Measurements from ENCODE around the gene GUCA2B.

GUCA2B gene

GRCh38 chr1:42118125-42118524 is 35.1 kb upstream of the GUCA2B start:
- WGBS (ENCODE audit: extremely low coverage, insufficient coverage, low lambda C conversion rate): no CpG with 5 or more reads among the region's 1 CpG
- no peaks in the 10 kb centered on the region for H3K79me2 ChIP-seq (ENCODE audit: control insufficient read depth, insufficient read depth, low read length)
- no peak for DNase-seq
- no peaks in the 10 kb centered on the region for H3K27me3 ChIP-seq (ENCODE audit: insufficient read depth, low read length, poor library complexity)
- no peak overlapping the region for H3K9ac ChIP-seq (ENCODE audit: low read length)
- no peak overlapping the region for H2BK5ac ChIP-seq (ENCODE audit: low read length)
- no peak overlapping the region for H3K27ac ChIP-seq (ENCODE audit: low read depth, low read length)
- H4K8ac ChIP-seq (ENCODE audit: low read depth, low read length): no peak overlapping the region
- no peak overlapping the region for H2BK120ac ChIP-seq (ENCODE audit: low read depth, low read length)
- H4K5ac ChIP-seq (ENCODE audit: low read length): no peak overlapping the region
- no peak overlapping the region for H2AK5ac ChIP-seq (ENCODE audit: low read length)
- H3K18ac ChIP-seq (ENCODE audit: low read length): no peak overlapping the region
- H3K23ac ChIP-seq (ENCODE audit: low read length): no peak overlapping the region
- no peaks in the 10 kb centered on the region for H3K4me1 ChIP-seq (ENCODE audit: control insufficient read depth, low read depth, low read length)
- H3K4ac ChIP-seq (ENCODE audit: low read depth, low read length): no peak overlapping the region
- H3K4me3 ChIP-seq (ENCODE audit: low read length): no peak overlapping the region
- no peak overlapping the region for H3K56ac ChIP-seq (ENCODE audit: low read length)
- no peak overlapping the region for H3K4me2 ChIP-seq (ENCODE audit: low read length)
- H2BK15ac ChIP-seq (replicated peaks; ENCODE audit: low read depth): no peak overlapping the region
- H3K79me1 ChIP-seq (ENCODE audit: low read length): no peaks in the 10 kb centered on the region
- no peaks in the 10 kb centered on the region for H3K36me3 ChIP-seq (ENCODE audit: control insufficient read depth, insufficient read depth, low read length)

GRCh38 chr1:42122408-42122807 is 30.8 kb upstream of the GUCA2B start:
- Histone ChIP-seq H3K4me2 (ENCODE audit: low read length) (no peak overlapping the region), H3K56ac (ENCODE audit: low read length) (no peak overlapping the region), H4K5ac (ENCODE audit: low read length) (no peak overlapping the region), H3K23ac (ENCODE audit: low read length) (no peak overlapping the region), H2BK5ac (ENCODE audit: low read length) (no peak overlapping the region), H2AK5ac (ENCODE audit: low read length) (no peak overlapping the region), H3K79me1 (ENCODE audit: low read length) (no peaks in the 10 kb centered on the region), H3K4ac (ENCODE audit: low read depth, low read length) (no peak overlapping the region), H3K27me3 (ENCODE audit: insufficient read depth, low read length, poor library complexity) (no peaks in the 10 kb centered on the region), H3K27ac (ENCODE audit: low read depth, low read length) (no peak overlapping the region), H4K8ac (ENCODE audit: low read depth, low read length) (no peak overlapping the region), H3K79me2 (ENCODE audit: control insufficient read depth, insufficient read depth, low read length) (no peaks in the 10 kb centered on the region), H3K18ac (ENCODE audit: low read length) (no peak overlapping the region), H2BK15ac (replicated peaks; ENCODE audit: low read depth) (no peak overlapping the region), H3K4me3 (ENCODE audit: low read length) (no peak overlapping the region), H3K36me3 (ENCODE audit: control insufficient read depth, insufficient read depth, low read length) (no peaks in the 10 kb centered on the region), H3K4me1 (ENCODE audit: control insufficient read depth, low read depth, low read length) (no peaks in the 10 kb centered on the region), H3K9ac (ENCODE audit: low read length) (no peak overlapping the region), H2BK120ac (ENCODE audit: low read depth, low read length) (no peak overlapping the region)
- DNase-seq: no peak
- no CpG with 5 or more reads among the region's 3 CpGs for WGBS (ENCODE audit: extremely low coverage, insufficient coverage, low lambda C conversion rate)

- no peak overlapping the region for H2BK15ac ChIP-seq (replicated peaks; ENCODE audit: low read depth)
- H3K18ac ChIP-seq (ENCODE audit: low read length): no peak overlapping the region
- DNase-seq: no peak
- no peak overlapping the region for H3K4me2 ChIP-seq (ENCODE audit: low read length)
- no peak overlapping the region for H2BK120ac ChIP-seq (ENCODE audit: low read depth, low read length)
- H4K8ac ChIP-seq (ENCODE audit: low read depth, low read length): no peak overlapping the region
- H3K9ac ChIP-seq (ENCODE audit: low read length): no peak overlapping the region
- no peak overlapping the region for H4K5ac ChIP-seq (ENCODE audit: low read length)
- H3K23ac ChIP-seq (ENCODE audit: low read length): no peak overlapping the region
- no peak overlapping the region for H3K4me3 ChIP-seq (ENCODE audit: low read length)
- H2AK5ac ChIP-seq (ENCODE audit: low read length): no peak overlapping the region
- no peaks in the 10 kb centered on the region for H3K79me2 ChIP-seq (ENCODE audit: control insufficient read depth, insufficient read depth, low read length)
- no peak overlapping the region for H3K4ac ChIP-seq (ENCODE audit: low read depth, low read length)
- H3K27me3 ChIP-seq (ENCODE audit: insufficient read depth, low read length, poor library complexity): no peaks in the 10 kb centered on the region
- 100% methylated on average over 1 of the region's 1 CpG for WGBS (ENCODE audit: extremely low coverage, insufficient coverage, low lambda C conversion rate)
- no peak overlapping the region for H2BK5ac ChIP-seq (ENCODE audit: low read length)
- H3K27ac ChIP-seq (ENCODE audit: low read depth, low read length): no peak overlapping the region
- H3K4me1 ChIP-seq (ENCODE audit: control insufficient read depth, low read depth, low read length): no peaks in the 10 kb centered on the region
- H3K36me3 ChIP-seq (ENCODE audit: control insufficient read depth, insufficient read depth, low read length): no peaks in the 10 kb centered on the region
- no peak overlapping the region for H3K56ac ChIP-seq (ENCODE audit: low read length)
- H3K79me1 ChIP-seq (ENCODE audit: low read length): no peaks in the 10 kb centered on the region
Measured at GRCh38 chr1:42125552-42125951, 27.7 kb upstream of the GUCA2B start.

- H3K79me2 ChIP-seq (ENCODE audit: control insufficient read depth, insufficient read depth, low read length): no peaks in the 10 kb centered on the region
- H2BK5ac ChIP-seq (ENCODE audit: low read length): no peak overlapping the region
- H3K4ac ChIP-seq (ENCODE audit: low read depth, low read length): no peak overlapping the region
- H4K8ac ChIP-seq (ENCODE audit: low read depth, low read length): no peak overlapping the region
- H3K23ac ChIP-seq (ENCODE audit: low read length): no peak overlapping the region
- H3K4me2 ChIP-seq (ENCODE audit: low read length): no peak overlapping the region
- H3K79me1 ChIP-seq (ENCODE audit: low read length): no peaks in the 10 kb centered on the region
- H3K27ac ChIP-seq (ENCODE audit: low read depth, low read length): no peak overlapping the region
- H3K4me3 ChIP-seq (ENCODE audit: low read length): no peak overlapping the region
- H4K5ac ChIP-seq (ENCODE audit: low read length): no peak overlapping the region
- H2BK120ac ChIP-seq (ENCODE audit: low read depth, low read length): no peak overlapping the region
- no peak overlapping the region for H3K56ac ChIP-seq (ENCODE audit: low read length)
- H3K9ac ChIP-seq (ENCODE audit: low read length): no peak overlapping the region
- no CpG with 5 or more reads among the region's 6 CpGs for WGBS (ENCODE audit: extremely low coverage, insufficient coverage, low lambda C conversion rate)
- no peaks in the 10 kb centered on the region for H3K27me3 ChIP-seq (ENCODE audit: insufficient read depth, low read length, poor library complexity)
- H2BK15ac ChIP-seq (replicated peaks; ENCODE audit: low read depth): no peak overlapping the region
- H2AK5ac ChIP-seq (ENCODE audit: low read length): no peak overlapping the region
- H3K18ac ChIP-seq (ENCODE audit: low read length): no peak overlapping the region
- no peaks in the 10 kb centered on the region for H3K4me1 ChIP-seq (ENCODE audit: control insufficient read depth, low read depth, low read length)
- DNase-seq: no peak
- no peaks in the 10 kb centered on the region for H3K36me3 ChIP-seq (ENCODE audit: control insufficient read depth, insufficient read depth, low read length)
Measured at GRCh38 chr1:42127767-42128166, 25.4 kb upstream of the GUCA2B start.

GRCh38 chr1:42128499-42128898 is 24.7 kb upstream of the GUCA2B start:
- H3K79me2 ChIP-seq (ENCODE audit: control insufficient read depth, insufficient read depth, low read length): no peaks in the 10 kb centered on the region
- H3K27me3 ChIP-seq (ENCODE audit: insufficient read depth, low read length, poor library complexity): no peaks in the 10 kb centered on the region
- no peaks in the 10 kb centered on the region for H3K79me1 ChIP-seq (ENCODE audit: low read length)
- H3K18ac ChIP-seq (ENCODE audit: low read length): no peak overlapping the region
- H3K9ac ChIP-seq (ENCODE audit: low read length): no peak overlapping the region
- H3K4me1 ChIP-seq (ENCODE audit: control insufficient read depth, low read depth, low read length): no peaks in the 10 kb centered on the region
- no peak overlapping the region for H3K27ac ChIP-seq (ENCODE audit: low read depth, low read length)
- no CpG with 5 or more reads among the region's 2 CpGs for WGBS (ENCODE audit: extremely low coverage, insufficient coverage, low lambda C conversion rate)
- no peak overlapping the region for H4K5ac ChIP-seq (ENCODE audit: low read length)
- H3K4ac ChIP-seq (ENCODE audit: low read depth, low read length): no peak overlapping the region
- H2AK5ac ChIP-seq (ENCODE audit: low read length): no peak overlapping the region
- no peaks in the 10 kb centered on the region for H3K36me3 ChIP-seq (ENCODE audit: control insufficient read depth, insufficient read depth, low read length)
- H3K23ac ChIP-seq (ENCODE audit: low read length): no peak overlapping the region
- H2BK15ac ChIP-seq (replicated peaks; ENCODE audit: low read depth): no peak overlapping the region
- H3K4me3 ChIP-seq (ENCODE audit: low read length): no peak overlapping the region
- DNase-seq: no peak
- H3K4me2 ChIP-seq (ENCODE audit: low read length): no peak overlapping the region
- H2BK120ac ChIP-seq (ENCODE audit: low read depth, low read length): no peak overlapping the region
- no peak overlapping the region for H4K8ac ChIP-seq (ENCODE audit: low read depth, low read length)
- no peak overlapping the region for H2BK5ac ChIP-seq (ENCODE audit: low read length)
- H3K56ac ChIP-seq (ENCODE audit: low read length): no peak overlapping the region

GRCh38 chr1:42128964-42129363 is 24.2 kb upstream of the GUCA2B start:
- no peak overlapping the region for H3K4me3 ChIP-seq (ENCODE audit: low read length)
- no peak overlapping the region for H3K9ac ChIP-seq (ENCODE audit: low read length)
- no peak overlapping the region for H3K4ac ChIP-seq (ENCODE audit: low read depth, low read length)
- no peaks in the 10 kb centered on the region for H3K4me1 ChIP-seq (ENCODE audit: control insufficient read depth, low read depth, low read length)
- H3K23ac ChIP-seq (ENCODE audit: low read length): no peak overlapping the region
- H3K79me2 ChIP-seq (ENCODE audit: control insufficient read depth, insufficient read depth, low read length): no peaks in the 10 kb centered on the region
- H4K5ac ChIP-seq (ENCODE audit: low read length): no peak overlapping the region
- H3K4me2 ChIP-seq (ENCODE audit: low read length): no peak overlapping the region
- no peak overlapping the region for H4K8ac ChIP-seq (ENCODE audit: low read depth, low read length)
- WGBS (ENCODE audit: extremely low coverage, insufficient coverage, low lambda C conversion rate): no CpG with 5 or more reads among the region's 3 CpGs
- H3K79me1 ChIP-seq (ENCODE audit: low read length): no peaks in the 10 kb centered on the region
- no peaks in the 10 kb centered on the region for H3K27me3 ChIP-seq (ENCODE audit: insufficient read depth, low read length, poor library complexity)
- H3K27ac ChIP-seq (ENCODE audit: low read depth, low read length): no peak overlapping the region
- H2BK5ac ChIP-seq (ENCODE audit: low read length): no peak overlapping the region
- no peak overlapping the region for H2BK120ac ChIP-seq (ENCODE audit: low read depth, low read length)
- H2BK15ac ChIP-seq (replicated peaks; ENCODE audit: low read depth): no peak overlapping the region
- H3K36me3 ChIP-seq (ENCODE audit: control insufficient read depth, insufficient read depth, low read length): no peaks in the 10 kb centered on the region
- no peak overlapping the region for H3K56ac ChIP-seq (ENCODE audit: low read length)
- no peak overlapping the region for H3K18ac ChIP-seq (ENCODE audit: low read length)
- H2AK5ac ChIP-seq (ENCODE audit: low read length): no peak overlapping the region
- no peak for DNase-seq

All from mesendoderm (in vitro differentiated cells).